Measurements from ENCODE around the gene NOM1.

GRCh38 chr7:156962897-156963296 is 13.4 kb downstream of the NOM1 start:
- no peak for TF ChIP-seq CTCF (IDR thresholded peaks at IDR 0.05; ENCODE audit: low read depth, low read length)
- TF ChIP-seq EZH2phosphoT487 (IDR thresholded peaks at IDR 0.05; ENCODE audit: low read depth) = no peak
